B cell (primary cell): Measurements from ENCODE around the gene MAPK1. TPM values are rescaled to one million over a fixed set of nuclear protein-coding genes. Genes with fewer than 3 reads are reported as not detected.

Source experiments
- ATAC-seq: fragments of 200-7000 bp; cut with Tn5 transposase; one replicate; pipeline ENCODE4 v1.10.0; 2021; ENCODE audit warnings: low read depth, mild to moderate bottlenecking, moderate number of reproducible peaks, moderate library complexity
- CTCF ChIA-PET: fragments of 350-600 bp; sonication (Branson Sonifier 250); formaldehyde crosslinking; loops from one replicate; lab custom pipeline; 2021; ENCODE audit warnings: antibody characterized with exemption, inconsistent platforms; lab: Charles Lee
- POLR2A ChIA-PET: fragments of 350-600 bp; sonication (Branson Sonifier 250); formaldehyde crosslinking; loops from one replicate; lab custom pipeline; 2021; ENCODE audit warnings: antibody characterized with exemption; lab: Charles Lee
- DNase-seq: peaks from one replicate; pipeline ENCODE4 v3.0.0; 2013
- H2AFZ ChIP-seq: 2 replicates; pipeline ENCODE4 v1.6.1; 2012; ENCODE audit warnings: mild to moderate bottlenecking, low read depth, low read length; ENCODE audit not compliant: insufficient read depth, poor library complexity, severe bottlenecking
- H3K27ac ChIP-seq, 2 donors: 1 replicate in 1 of 2; 2 replicates in 1 of 2; pipeline ENCODE4 v1.5.1; 2012 to 2013; ENCODE audit warnings: low read length in 2 of 2, mild to moderate bottlenecking in 2 of 2, moderate library complexity in 1 of 2
- H3K27me3 ChIP-seq, 4 experiments: fragments of 200-600 bp in 1 of 4; sonication (generic) in 1 of 4; replicated peaks in 1 of 4; 1 replicate in 2 of 4; 2 replicates in 2 of 4; pipeline versions ENCODE4 v1.6.1 to v1.7.0; 2013 to 2016; ENCODE audit warnings: low read length in 3 of 4, mild to moderate bottlenecking in 2 of 4, mixed read lengths in 1 of 4, moderate library complexity in 1 of 4; ENCODE audit not compliant: insufficient read depth in 4 of 4, control insufficient read depth in 3 of 4; ENCODE audit errors: control extremely low read depth in 1 of 4
- H3K36me3 ChIP-seq, 2 experiments: replicated peaks in 1 of 2; 1 replicate in 1 of 2; 2 replicates in 1 of 2; pipeline versions ENCODE4 v1.6.1 to v1.7.1; 2013; ENCODE audit warnings: low read length in 1 of 2; ENCODE audit not compliant: insufficient read depth in 2 of 2, control insufficient read depth in 1 of 2; ENCODE audit errors: control extremely low read depth in 1 of 2, extremely low read depth in 1 of 2
- H3K4me1 ChIP-seq, 2 donors: fragments of 200-600 bp in 1 of 2; sonication (generic) in 1 of 2; 1 replicate in 1 of 2; 2 replicates in 1 of 2; pipeline versions ENCODE4 v1.5.1 to v1.6.1; 2013 to 2017; ENCODE audit warnings: low read length in 2 of 2; ENCODE audit not compliant: control insufficient read depth in 2 of 2, insufficient read depth in 2 of 2
- H3K4me2 ChIP-seq: replicated peaks from 2 replicates; pipeline ENCODE3; 2012; ENCODE audit warnings: mild to moderate bottlenecking, low read depth, low read length; ENCODE audit not compliant: poor library complexity, severe bottlenecking
- H3K4me3 ChIP-seq, 5 experiments: fragments of 200-600 bp in 1 of 5; sonication (generic) in 1 of 5; 1 replicate in 3 of 5; 2 replicates in 2 of 5; pipeline versions ENCODE4 v1.5.1 to v1.7.0; 2011 to 2016; ENCODE audit warnings: low read length in 4 of 5, mild to moderate bottlenecking in 4 of 5, low read depth in 2 of 5, control low read depth in 1 of 5, moderate library complexity in 1 of 5; ENCODE audit not compliant: insufficient read depth in 1 of 5; ENCODE audit errors: control extremely low read depth in 1 of 5, extremely low read depth in 1 of 5
- H3K79me2 ChIP-seq: fragments of 200-600 bp; sonication (generic); one replicate; pipeline ENCODE4 v1.6.0; 2016; ENCODE audit warnings: low read length; ENCODE audit not compliant: control insufficient read depth, insufficient read depth
- H3K9ac ChIP-seq: fragments of 200-600 bp; sonication (generic); 2 replicates; pipeline ENCODE4 v1.6.1; 2017; ENCODE audit warnings: mild to moderate bottlenecking, low read length, moderate library complexity
- H3K9me3 ChIP-seq, 3 donors: one replicate each; pipeline versions ENCODE4 v1.6.1 to v1.7.1; 2013; ENCODE audit warnings: low read length in 2 of 3; ENCODE audit not compliant: control insufficient read depth in 2 of 3, insufficient read depth in 1 of 3; ENCODE audit errors: control extremely low read depth in 1 of 3
- H4K20me1 ChIP-seq: 2 replicates; pipeline ENCODE4 v1.6.0; 2012; ENCODE audit warnings: mild to moderate bottlenecking, low read length; ENCODE audit not compliant: insufficient read depth, control insufficient read depth, poor library complexity, severe bottlenecking
- H3K27ac Mint-ChIP-seq: one replicate; pipeline ENCODE4 v1.8.0; 2021; ENCODE audit warnings: mixed read lengths
- H3K27me3 Mint-ChIP-seq: one replicate; pipeline ENCODE4 v1.8.0; 2021; ENCODE audit warnings: mixed read lengths
- H3K4me1 Mint-ChIP-seq: one replicate; pipeline ENCODE4 v1.8.0; 2021; ENCODE audit warnings: mixed read lengths
- H3K4me3 Mint-ChIP-seq: one replicate; pipeline ENCODE4 v1.8.0; 2021; ENCODE audit warnings: mixed read lengths
- H3K9me3 Mint-ChIP-seq: one replicate; pipeline ENCODE4 v1.8.0; 2022; ENCODE audit warnings: mixed read lengths; ENCODE audit not compliant: insufficient read depth
- CTCF ChIP-seq: fragments of 200-600 bp; IDR thresholded peaks from one replicate; pipeline ENCODE4 v1.8.0; 2022; ENCODE audit warnings: antibody characterized with exemption, mild to moderate bottlenecking
- EZH2 ChIP-seq: IDR thresholded peaks from 2 replicates; pipeline ENCODE4 v1.6.1; 2012; ENCODE audit warnings: borderline replicate concordance, low read depth, mild to moderate bottlenecking, moderate library complexity, low read length; ENCODE audit not compliant: insufficient read depth, poor library complexity, severe bottlenecking
- WGBS: methylation state at CpG from one replicate; pipeline ENCODE4 v1.1.5; 2013; ENCODE audit warnings: missing lambda C conversion rate; ENCODE audit not compliant: insufficient coverage; 5-methylcytosine and 5-hydroxymethylcytosine counted together
- intact Hi-C: fragments of 100-400 bp; cut with micrococcal nuclease; formaldehyde crosslinking; loops from one replicate; pipeline ENCODE4 v1.10.0; 2022
- polyA plus RNA-seq: library from polyadenylated mRNA; depleted of rRNA; stranded (reverse); fragments of >200 nt; gene quantifications from 2 replicates; pipeline ENCODE4 v1.2.3, GENCODE V29; 2012
- total RNA-seq, 2 donors: library from RNA; stranded (reverse); fragments of 120-200 nt in 1 of 2; gene quantifications; 1 replicate in 1 of 2; 2 replicates in 1 of 2; pipeline versions ENCODE4 v1.2.3 to v1.2.4, GENCODE V29; 2013 to 2022

MAPK1 gene
- total and polyA plus RNA-seq, 2 donors (not counting 1 experiment from before 2014, with no cell fraction given): 24.0 to 155 TPM

GRCh38 chr22:21835378-21835777 is 32.1 kb downstream of the MAPK1 start:
- H2AFZ ChIP-seq: no peak overlapping the region
- TF ChIP-seq EZH2 (no peak), CTCF (no peak)
- Mint-ChIP-seq H3K27ac (peak overlapping the region; percentile 89), H3K4me3 (peak overlapping the region; percentile 78), H3K4me1 (peaks cover 70% of the 10 kb centered on the region), H3K27me3 (no peaks in the 10 kb centered on the region), H3K9me3 (peaks cover 2% of the 10 kb centered on the region)
- peak overlapping the region; percentile 70 for H3K4me2 ChIP-seq
- POLR2A ChIA-PET: interaction anchor here (0.8 to 1.1 kb wide), 2 partner anchors 25 to 32 kb away, joined by 3 to 4 read pairs; partner anchors contain the start of gene MAPK1
- H3K27ac ChIP-seq: peak overlapping the region; percentile 67 to 91
- peaks cover 0 to 3% of the 10 kb centered on the region in 2 experiments for H3K36me3 ChIP-seq
- H3K9ac ChIP-seq: peak overlapping the region; percentile 42
- intact Hi-C loops: loop anchor here (2.0 kb wide), 2 partner anchors 31 to 45 kb away; partner anchors contain the start of gene MAPK1
- H3K4me3 ChIP-seq: no peak overlapping the region
- peaks cover 0 to 3% (median 0%) of the 10 kb centered on the region in 3 donors for H3K9me3 ChIP-seq
- H3K79me2 ChIP-seq: peaks cover 98% of the 10 kb centered on the region
- no peaks in the 10 kb centered on the region for H3K27me3 ChIP-seq
- no CpG with 5 or more reads among the region's 2 CpGs for WGBS
- DNase-seq: no peak
- H3K4me1 ChIP-seq: peaks cover 45 to 51% of the 10 kb centered on the region in 2 donors
- ATAC-seq: no peak
- peaks cover 12% of the 10 kb centered on the region for H4K20me1 ChIP-seq
- CTCF ChIA-PET: interaction anchor here (0.7 to 1.5 kb wide), 5 partner anchors 10 to 137 kb away, joined by 3 to 5 read pairs (median 4); partner anchors contain the start of gene MAPK1

DNA sequence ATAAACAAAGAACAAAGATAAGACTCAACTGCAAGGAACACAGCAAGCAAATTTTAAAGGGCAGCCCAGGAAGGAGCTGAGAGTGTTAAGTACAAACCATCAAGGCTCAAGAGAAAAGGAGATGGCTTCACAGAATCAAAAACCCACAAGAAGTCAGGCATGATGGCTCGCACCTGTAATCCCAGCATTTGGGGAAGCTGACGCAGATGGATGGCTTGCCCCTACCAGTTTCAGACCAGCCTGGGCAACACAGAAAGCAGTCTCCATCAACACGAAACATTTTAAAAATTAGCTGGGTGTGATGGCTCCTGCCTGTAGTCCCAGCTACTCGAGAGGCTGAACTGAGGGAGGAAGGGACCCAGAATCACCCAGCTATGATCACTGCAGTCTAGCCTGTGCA is 32.6 kb downstream of the MAPK1 start:
- Histone ChIP-seq H3K4me1 (peaks cover 45 to 51% of the 10 kb centered on the region in 2 donors), H3K9ac (peak overlapping the region; percentile 42), H3K9me3 (peaks cover 0 to 3% (median 0%) of the 10 kb centered on the region in 3 donors), H2AFZ (no peak overlapping the region), H3K4me2 (peak overlapping the region; percentile 70), H3K27ac (peak overlapping the region; percentile 67 to 91), H3K27me3 (no peaks in the 10 kb centered on the region), H3K4me3 (peak overlapping the region in 1 of 5 experiments; percentile 9), H3K79me2 (peaks cover 98% of the 10 kb centered on the region), H3K36me3 (peaks cover 0 to 3% of the 10 kb centered on the region in 2 experiments), H4K20me1 (peaks cover 12% of the 10 kb centered on the region)
- Mint-ChIP-seq H3K4me1 (peaks cover 71% of the 10 kb centered on the region), H3K27ac (peak overlapping the region; percentile 89), H3K27me3 (no peaks in the 10 kb centered on the region), H3K4me3 (peak overlapping the region; percentile 78), H3K9me3 (peaks cover 2% of the 10 kb centered on the region)
- ChIA-PET POLR2A (interaction anchor here (0.6 to 1.1 kb wide), 4 partner anchors 24 to 41 kb away, joined by 3 to 4 read pairs (median 4); partner anchors contain the start of gene MAPK1), CTCF (interaction anchor here (0.5 to 1.5 kb wide), 5 partner anchors 9 to 138 kb away, joined by 3 to 5 read pairs (median 3); no protein-coding TSS in a partner anchor)
- ATAC-seq: peak; percentile 91
- WGBS: no CpG with 5 or more reads among the region's 4 CpGs
- TF ChIP-seq CTCF: no peak
- TF ChIP-seq EZH2: no peak
- intact Hi-C loops: loop anchor here (1.0 to 2.0 kb wide), 3 partner anchors 19 to 44 kb away; partner anchors contain the start of gene MAPK1
- DNase-seq: peak; percentile 82
